GM04504 (cell line): ENCODE results near the gene POLR3A.
A peak's percentile ranks its signal among the peaks of the same experiment; 100 is the strongest.

ENCODE experiments used
- DNase-seq: peaks from one replicate; pipeline ENCODE4 v3.0.0-alpha.2; 2012; ENCODE audit warnings: low read depth

The POLR3A gene

GRCh38 chr10:77977934-77978333 is 51.4 kb downstream of the POLR3A start:
- DNase-seq: no peak

GRCh38 chr10:77977016-77977415 is 52.3 kb downstream of the POLR3A start:
- no peak for DNase-seq

DNA sequence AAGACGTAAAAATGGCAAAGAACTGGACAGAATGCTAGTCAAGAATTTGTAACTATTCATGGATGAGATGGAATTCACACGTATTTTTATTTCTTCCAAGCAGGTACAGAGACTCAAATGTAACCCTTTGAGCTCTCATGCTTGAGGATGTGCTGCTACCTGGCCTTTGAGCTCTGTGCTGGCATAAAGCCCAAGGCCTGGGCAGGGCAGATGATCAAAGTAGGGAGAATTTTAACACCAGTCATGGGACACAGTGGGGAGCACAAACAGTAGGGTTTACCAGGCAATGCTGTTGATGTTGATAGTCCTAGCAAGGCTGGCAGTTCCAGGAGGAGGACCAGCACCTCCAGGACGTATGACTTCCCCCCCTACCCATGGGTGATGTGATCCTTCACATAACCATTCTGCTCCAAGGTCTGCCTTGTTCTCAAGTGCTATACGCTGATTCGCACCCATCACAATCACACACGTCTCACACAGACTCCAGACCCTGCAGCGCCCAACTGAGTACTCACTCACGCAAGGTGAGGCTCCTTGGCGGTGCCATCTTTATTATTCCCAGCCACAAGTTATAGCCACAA is 54.1 kb downstream of the POLR3A start:
- DNase-seq: no peak

GRCh38 chr10:77974396-77975074 is 54.8 kb downstream of the POLR3A start:
- DNase-seq: no peak

GRCh38 chr10:77973276-77973675 is 56.0 kb downstream of the POLR3A start:
- no peak for DNase-seq

DNA sequence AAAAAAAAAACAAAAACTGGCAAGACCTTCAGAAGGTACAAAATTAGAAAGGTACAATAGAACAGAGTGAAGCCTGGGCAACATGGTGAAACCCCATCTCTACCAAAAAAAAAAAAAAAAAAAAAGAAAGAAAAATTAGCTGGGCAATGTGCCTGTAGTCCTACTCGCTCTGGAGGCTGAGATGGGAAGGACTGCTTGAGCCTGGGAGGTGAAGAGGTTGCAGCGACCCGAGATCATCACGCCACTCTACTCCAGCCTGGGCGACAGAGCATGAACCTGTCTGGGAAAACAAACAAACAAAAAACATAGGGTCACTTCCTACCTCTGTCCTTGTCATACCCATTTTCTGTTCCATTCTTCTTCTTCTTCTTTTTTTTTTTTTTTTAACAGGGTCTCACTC is 57.2 kb downstream of the POLR3A start:
- DNase-seq: no peak

GRCh38 chr10:77971804-77972144 is 57.5 kb downstream of the POLR3A start:
- DNase-seq: no peak

DNA sequence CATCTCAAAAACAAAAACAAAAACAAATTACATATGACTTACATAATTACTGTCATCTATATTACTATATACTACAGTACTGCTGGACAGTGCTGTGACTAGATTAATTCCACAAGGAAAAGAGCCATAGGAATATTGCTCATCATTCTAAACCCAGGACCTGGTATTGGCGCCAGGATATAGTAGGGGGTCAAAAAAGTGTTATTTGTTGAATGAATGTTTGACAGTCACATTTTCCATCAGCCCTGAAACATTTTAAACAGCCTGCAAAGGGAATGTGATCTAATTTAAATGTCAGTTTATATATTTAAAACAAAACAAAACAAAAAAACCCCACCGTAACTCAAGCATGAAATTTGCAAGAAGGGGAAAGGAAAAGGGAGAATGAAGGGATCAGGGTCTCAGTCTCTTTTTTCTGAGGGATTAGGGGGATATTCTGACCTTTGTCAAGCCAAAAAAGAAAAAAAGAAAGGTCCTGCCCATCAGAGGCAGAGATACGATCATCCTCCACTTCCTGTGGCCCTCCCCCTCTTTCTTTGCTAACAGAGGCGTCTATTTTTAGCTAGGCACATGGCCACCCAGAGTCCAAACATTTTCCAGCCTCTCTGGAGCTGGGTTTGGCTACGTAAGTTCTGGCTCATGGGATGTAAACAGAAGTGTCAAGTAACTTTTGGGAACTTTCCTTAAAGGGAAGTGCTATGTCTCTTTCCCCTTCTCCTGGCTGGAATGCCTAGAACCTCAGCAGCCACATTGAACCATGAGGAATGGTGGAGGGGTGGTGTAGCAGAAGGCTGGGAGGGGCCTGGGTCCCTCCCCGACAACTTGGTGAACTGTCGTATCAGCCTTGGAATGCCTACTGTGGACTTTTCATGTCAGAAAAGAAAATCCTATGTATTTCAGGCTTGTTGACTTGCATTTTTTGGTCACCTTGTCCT is 58.2 kb downstream of the POLR3A start:
- DNase-seq: peak; percentile 88

GRCh38 chr10:77969114-77969513 is 60.2 kb downstream of the POLR3A start:
- no peak for DNase-seq

GRCh38 chr10:77967611-77968022 is 61.7 kb downstream of the POLR3A start:
- no peak for DNase-seq

GRCh38 chr10:77965294-77965693 is 64.0 kb downstream of the POLR3A start:
- DNase-seq: peak; percentile 77

GRCh38 chr10:77964811-77965210 is 64.5 kb downstream of the POLR3A start:
- no peak for DNase-seq

DNA sequence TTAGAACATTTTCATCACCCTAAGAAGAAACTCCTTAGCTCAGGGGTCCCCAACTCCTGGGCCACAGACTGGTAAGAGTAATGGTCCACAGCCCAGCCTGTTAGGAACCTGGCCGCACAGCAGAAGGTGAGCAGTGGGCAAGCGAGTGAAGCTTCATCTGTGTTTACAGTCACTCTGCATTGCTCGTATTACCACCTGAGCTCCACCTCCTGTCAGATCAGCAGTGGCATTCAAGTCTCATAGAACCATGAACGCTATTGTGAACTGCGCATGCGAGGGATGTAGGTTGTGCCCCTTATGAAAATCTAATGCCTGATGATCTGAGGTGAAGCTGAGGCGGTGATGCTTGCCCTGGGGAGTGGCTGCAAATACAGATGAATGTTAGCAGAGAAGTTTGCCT is 65.4 kb downstream of the POLR3A start:
- no peak for DNase-seq

DNA sequence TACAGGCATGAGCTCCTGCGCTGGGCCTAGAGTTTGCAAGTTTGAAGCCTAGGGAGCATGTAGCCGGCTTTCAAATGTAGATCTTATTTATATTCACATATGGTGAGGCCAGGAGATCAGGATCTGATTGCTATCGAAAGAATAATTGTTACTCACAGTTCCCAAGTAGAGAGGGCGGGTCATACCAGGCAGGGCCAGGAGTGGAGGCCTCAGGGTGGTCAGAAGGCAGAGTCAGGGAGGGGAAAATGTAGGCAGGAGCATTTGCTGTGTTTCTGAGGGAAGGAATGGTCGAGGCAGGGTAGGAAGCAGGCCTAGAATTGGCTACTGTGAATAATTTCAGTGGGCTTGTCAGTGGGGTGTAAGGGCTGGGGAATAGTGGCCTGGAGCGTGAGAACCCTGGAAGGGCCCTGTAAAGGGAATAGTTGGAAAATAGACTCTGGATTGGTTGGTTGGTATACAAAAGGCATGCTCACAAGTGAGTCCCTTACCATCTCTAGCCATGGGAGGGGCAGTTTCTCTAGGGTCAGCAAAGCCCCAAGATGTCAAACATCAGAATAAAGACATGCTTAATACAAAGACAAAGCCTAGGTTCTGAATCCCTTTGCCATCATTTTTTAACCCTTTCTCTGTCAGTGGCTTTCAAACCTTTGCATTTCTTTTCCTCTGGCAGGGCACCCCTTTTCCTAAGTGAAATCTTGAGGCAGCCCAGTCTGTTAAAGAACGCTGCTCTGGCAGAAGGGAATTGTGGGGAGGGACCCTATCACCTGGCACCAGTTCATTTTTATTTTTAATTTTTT is 66.8 kb downstream of the POLR3A start:
- DNase-seq: no peak

DNA sequence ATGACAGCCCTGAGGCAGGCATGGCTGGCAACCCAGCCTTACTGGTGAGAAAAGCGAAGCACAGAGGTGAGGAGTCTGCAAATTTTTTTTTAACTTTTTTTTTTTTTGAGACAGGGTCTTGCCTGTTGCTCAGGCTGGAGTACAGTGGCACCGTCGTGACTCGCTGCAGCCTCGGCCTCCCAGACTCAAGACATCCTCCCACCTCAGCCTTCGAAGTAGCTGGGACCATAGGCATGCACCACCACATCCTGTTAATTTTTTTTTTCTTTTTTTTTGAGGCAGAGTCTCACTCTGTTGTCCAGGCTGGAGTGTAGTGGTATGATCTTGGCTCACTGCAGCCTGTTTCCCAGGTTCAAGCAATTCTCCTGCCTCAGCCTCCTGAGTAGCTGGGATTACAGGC is 67.6 kb downstream of the POLR3A start:
- DNase-seq: no peak

DNA sequence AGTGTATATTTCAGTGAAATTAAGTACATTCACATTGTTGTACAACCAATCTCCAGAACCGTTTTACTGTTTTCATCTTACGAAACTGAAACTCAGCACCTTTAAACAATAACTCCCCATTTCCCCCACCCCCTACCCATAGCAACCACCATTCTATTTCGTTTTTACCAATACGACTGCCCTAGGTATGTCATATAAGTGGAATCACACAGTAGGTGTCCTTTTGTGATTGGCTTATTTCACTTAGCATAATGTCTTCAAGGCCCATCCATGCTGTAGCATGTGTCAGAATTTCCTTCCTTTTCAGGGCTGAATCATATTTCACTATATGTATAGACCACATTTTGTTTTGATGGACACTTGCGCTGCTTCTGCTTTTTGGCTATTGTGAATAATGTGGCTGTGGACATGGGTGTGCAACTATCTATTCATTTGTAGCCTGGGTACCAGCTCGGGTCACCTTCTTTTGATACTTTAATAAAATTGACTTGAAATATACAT is 68.4 kb downstream of the POLR3A start:
- no peak for DNase-seq

GRCh38 chr10:77959887-77960455 is 69.3 kb downstream of the POLR3A start:
- no peak for DNase-seq

GRCh38 chr10:77959384-77959783 is 69.9 kb downstream of the POLR3A start:
- no peak for DNase-seq

GRCh38 chr10:77955136-77955535 is 74.2 kb downstream of the POLR3A start:
- no peak for DNase-seq

GRCh38 chr10:77949167-77949566 is 80.1 kb downstream of the POLR3A start:
- DNase-seq: no peak

- no peak for DNase-seq
Measured at GRCh38 chr10:77946084-77946483, 83.2 kb downstream of the POLR3A start.

DNA sequence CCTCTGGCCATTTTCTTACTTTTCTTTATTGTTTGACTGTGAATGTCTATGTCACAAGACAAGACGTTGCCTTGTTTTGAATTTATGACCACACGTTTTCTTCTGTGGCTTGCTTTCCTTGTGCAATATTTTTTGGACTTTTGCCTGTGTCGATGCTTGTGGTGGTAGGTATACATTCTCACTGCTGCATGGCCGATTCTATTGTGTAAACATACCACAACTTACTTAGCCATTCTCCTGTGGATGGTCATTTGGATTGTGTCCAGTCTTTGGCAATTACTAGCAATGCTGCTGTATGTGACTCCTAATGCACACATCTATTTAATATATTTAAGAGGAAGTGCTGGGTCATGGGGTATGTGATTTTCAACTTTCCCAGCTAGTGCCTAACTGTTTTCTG is 84.8 kb downstream of the POLR3A start:
- peak; percentile 71 for DNase-seq
